Measurements from ENCODE around the gene NEURL3. TPM values are rescaled to one million over a fixed set of nuclear protein-coding genes. Genes with fewer than 3 reads are reported as not detected.

The NEURL3 gene
- total and polyA plus RNA-seq, 4 donors: 0.24 to 2.1 (median 0.72) TPM

GRCh38 chr2:96491860-96492497 lies 13.2 kb downstream of the NEURL3 start:
- TF ChIP-seq CTCF (IDR thresholded peaks at IDR 0.05; ENCODE audit: control extremely low read depth, extremely low read depth): no peak
- ATAC-seq (ENCODE audit: insufficient read depth, low FRiP score) (no peak), DNase-seq (no peak)
- H3K36me3 ChIP-seq (ENCODE audit: control insufficient read depth in 4 of 4, insufficient read depth in 4 of 4, low read length in 4 of 4): no peaks in the 10 kb centered on the region
- H3K4me3 ChIP-seq: no peak overlapping the region
- no peaks in the 10 kb centered on the region for H3K4me1 ChIP-seq (ENCODE audit: control insufficient read depth in 5 of 5, insufficient read depth in 5 of 5, low read length in 5 of 5)
- H3K9ac ChIP-seq (ENCODE audit: insufficient read depth in 1 of 2, low read length in 2 of 2): no peak overlapping the region
- 96 to 100% methylated on average over 1 of the region's 1 CpG for WGBS, 2 donors
- no peak overlapping the region for H3K27ac ChIP-seq (ENCODE audit: low read depth in 1 of 2, low read length in 1 of 2)
- peaks cover 0 to 2% (median 0%) of the 10 kb centered on the region in 3 donors for H3K27me3 ChIP-seq (ENCODE audit: control insufficient read depth in 3 of 3, insufficient read depth in 3 of 3, low read length in 2 of 3)
- peaks cover 0 to 3% (median 0%) of the 10 kb centered on the region in 4 donors for H3K9me3 ChIP-seq (ENCODE audit: control insufficient read depth in 4 of 4, insufficient read depth in 3 of 4, low read length in 3 of 4)

GRCh38 chr2:96489663-96490062 lies 15.5 kb downstream of the NEURL3 start:
- peaks cover 0 to 2% (median 0%) of the 10 kb centered on the region in 4 donors for H3K9me3 ChIP-seq (ENCODE audit: control insufficient read depth in 4 of 4, insufficient read depth in 3 of 4, low read length in 3 of 4)
- H3K27ac ChIP-seq (ENCODE audit: low read depth in 1 of 2, low read length in 1 of 2): no peak overlapping the region
- WGBS, 2 donors: 32 to 66% methylated on average over 1 of the region's 1 CpG
- H3K9ac ChIP-seq (ENCODE audit: insufficient read depth in 1 of 2, low read length in 2 of 2): no peak overlapping the region
- H3K4me3 ChIP-seq: no peak overlapping the region
- ATAC-seq (ENCODE audit: insufficient read depth, low FRiP score) (no peak), DNase-seq (no peak)
- no peaks in the 10 kb centered on the region for H3K36me3 ChIP-seq (ENCODE audit: control insufficient read depth in 4 of 4, insufficient read depth in 4 of 4, low read length in 4 of 4)
- peaks cover 0 to 2% (median 0%) of the 10 kb centered on the region in 3 donors for H3K27me3 ChIP-seq (ENCODE audit: control insufficient read depth in 3 of 3, insufficient read depth in 3 of 3, low read length in 2 of 3)
- H3K4me1 ChIP-seq (ENCODE audit: control insufficient read depth in 5 of 5, insufficient read depth in 5 of 5, low read length in 5 of 5): peaks cover 0 to 7% (median 0%) of the 10 kb centered on the region in 5 donors
- TF ChIP-seq CTCF (IDR thresholded peaks at IDR 0.05; ENCODE audit: control extremely low read depth, extremely low read depth): no peak

- TF ChIP-seq CTCF (IDR thresholded peaks at IDR 0.05; ENCODE audit: control extremely low read depth, extremely low read depth): no peak
- no peaks in the 10 kb centered on the region for H3K9me3 ChIP-seq (ENCODE audit: control insufficient read depth in 4 of 4, insufficient read depth in 3 of 4, low read length in 3 of 4)
- ATAC-seq (ENCODE audit: insufficient read depth, low FRiP score) (no peak), DNase-seq (no peak)
- H3K4me1 ChIP-seq (ENCODE audit: control insufficient read depth in 5 of 5, insufficient read depth in 5 of 5, low read length in 5 of 5): peaks cover 0 to 7% (median 0%) of the 10 kb centered on the region in 5 donors
- 91% methylated on average over 3 of the region's 3 CpGs for WGBS, 2 donors
- H3K27ac ChIP-seq (ENCODE audit: low read depth in 1 of 2, low read length in 1 of 2): no peak overlapping the region
- no peaks in the 10 kb centered on the region for H3K36me3 ChIP-seq (ENCODE audit: control insufficient read depth in 4 of 4, insufficient read depth in 4 of 4, low read length in 4 of 4)
- H3K27me3 ChIP-seq (ENCODE audit: control insufficient read depth in 3 of 3, insufficient read depth in 3 of 3, low read length in 2 of 3): peaks cover 0 to 2% (median 0%) of the 10 kb centered on the region in 3 donors
- H3K9ac ChIP-seq (ENCODE audit: insufficient read depth in 1 of 2, low read length in 2 of 2): no peak overlapping the region
- H3K4me3 ChIP-seq: no peak overlapping the region
These were observed 15.9 kb downstream of the NEURL3 start for GRCh38 chr2:96489261-96489660.

Data from lung (tissue), 12 donors.